Measurements from ENCODE around the gene EVI5L.

Gene EVI5L

GRCh38 chr19:7860714-7861618 is 30.9 kb downstream of the EVI5L start:
- DNase-seq (ENCODE audit: low spot score), result no peak

GRCh38 chr19:7861619-7862412 is 31.8 kb downstream of the EVI5L start:
- DNase-seq (ENCODE audit: low spot score), result no peak

DNA sequence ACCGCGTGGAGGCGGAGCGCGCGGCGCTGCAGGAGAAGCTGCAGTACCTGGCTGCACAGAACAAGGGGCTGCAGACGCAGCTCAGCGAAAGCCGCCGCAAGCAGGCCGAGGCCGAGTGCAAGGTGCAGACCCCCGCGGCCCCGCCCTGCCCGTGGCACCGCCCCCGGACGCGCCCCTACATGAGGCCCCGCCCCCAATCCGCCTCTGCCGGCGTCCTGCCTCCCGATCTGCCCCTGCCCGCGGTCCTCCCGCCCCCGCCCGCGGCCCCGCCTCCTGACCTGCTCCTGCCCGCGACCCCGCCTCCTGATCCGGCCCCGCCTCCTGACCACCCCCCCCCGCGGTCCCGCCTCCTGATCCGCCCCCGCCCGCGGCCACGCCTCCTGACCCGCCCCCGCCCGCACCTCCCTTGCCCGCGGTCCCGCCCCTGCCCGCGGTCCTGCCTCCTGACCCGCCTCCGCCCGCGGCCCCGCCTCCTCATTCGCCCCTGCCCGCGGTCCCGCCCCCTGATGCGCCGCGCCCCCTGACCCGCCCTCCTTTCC is 32.5 kb downstream of the EVI5L start:
- DNase-seq (ENCODE audit: low spot score), result peak; percentile 75

- DNase-seq (ENCODE audit: low spot score), result no peak
Observed at GRCh38 chr19:7863157-7863970, 33.3 kb downstream of the EVI5L start.

- DNase-seq (ENCODE audit: low spot score), result no peak
Observed at GRCh38 chr19:7863971-7864689, 34.1 kb downstream of the EVI5L start.

GRCh38 chr19:7864690-7865074 is 34.7 kb downstream of the EVI5L start:
- DNase-seq (ENCODE audit: low spot score), result no peak

DNA sequence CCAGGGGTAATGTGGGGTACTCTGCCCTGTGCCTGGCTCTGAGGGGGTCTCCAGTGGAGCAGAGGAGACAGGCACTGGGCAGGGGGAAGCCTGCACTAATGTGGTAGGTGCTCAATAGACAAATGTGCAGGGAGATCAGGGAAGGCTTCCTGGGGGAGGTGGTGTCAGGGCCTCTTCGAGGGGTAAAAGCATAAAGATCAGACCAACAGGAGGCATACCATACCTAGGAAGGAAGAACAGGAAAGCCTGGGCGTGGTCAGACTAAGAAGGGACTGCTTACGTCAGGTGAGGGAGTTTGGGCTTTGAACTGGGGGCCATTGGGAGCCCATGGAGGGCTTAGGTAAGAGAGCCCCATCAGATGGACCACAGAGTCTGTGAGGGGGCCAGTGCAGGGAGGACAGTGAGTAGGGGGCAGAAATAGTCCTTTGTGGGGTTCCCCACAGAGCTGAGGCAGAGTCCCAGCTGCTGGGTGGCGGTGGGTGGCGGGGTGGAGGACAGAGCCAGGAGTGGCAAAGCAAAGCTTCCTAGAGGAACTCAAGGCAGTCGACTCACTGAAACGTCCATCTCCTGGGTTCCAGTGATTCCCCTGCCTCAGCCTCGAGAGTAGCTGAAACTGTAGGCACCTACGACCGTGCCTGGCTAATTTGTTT is 35.4 kb downstream of the EVI5L start:
- no peak for DNase-seq (ENCODE audit: low spot score)

DNA sequence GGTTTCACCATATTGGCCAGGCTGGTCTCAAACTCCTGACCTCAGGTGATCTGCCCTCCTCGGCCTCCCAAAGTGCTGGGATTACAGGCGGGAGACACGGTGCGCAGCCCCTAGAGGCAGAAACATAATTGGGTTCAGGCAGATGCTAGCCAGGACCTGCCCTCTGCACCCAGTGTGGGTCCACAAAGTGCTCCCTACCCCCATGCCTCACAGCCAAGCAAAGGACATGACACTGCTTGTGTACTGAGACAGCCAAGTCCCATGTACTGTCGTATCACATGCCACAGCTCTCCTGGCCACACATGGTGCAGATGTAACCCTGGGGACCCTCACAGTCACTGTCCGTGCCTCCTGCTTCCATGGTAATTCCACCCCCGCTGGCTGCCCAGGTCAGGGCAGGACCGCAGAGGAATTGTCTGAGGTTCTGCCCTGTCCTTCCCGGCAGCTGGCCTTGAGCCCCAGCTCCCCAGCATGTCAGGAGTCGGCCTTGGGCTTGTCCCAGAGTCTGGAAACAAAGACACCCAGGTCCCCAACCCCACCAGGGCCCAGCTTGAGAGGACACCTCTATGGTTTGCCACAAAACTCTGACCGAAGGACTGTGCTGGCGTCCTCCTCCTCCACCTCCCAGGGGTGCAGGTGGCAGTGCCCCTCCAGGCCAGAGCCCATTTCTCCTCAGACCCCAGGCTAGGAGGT is 36.5 kb downstream of the EVI5L start:
- DNase-seq (ENCODE audit: low spot score), result no peak

DNA sequence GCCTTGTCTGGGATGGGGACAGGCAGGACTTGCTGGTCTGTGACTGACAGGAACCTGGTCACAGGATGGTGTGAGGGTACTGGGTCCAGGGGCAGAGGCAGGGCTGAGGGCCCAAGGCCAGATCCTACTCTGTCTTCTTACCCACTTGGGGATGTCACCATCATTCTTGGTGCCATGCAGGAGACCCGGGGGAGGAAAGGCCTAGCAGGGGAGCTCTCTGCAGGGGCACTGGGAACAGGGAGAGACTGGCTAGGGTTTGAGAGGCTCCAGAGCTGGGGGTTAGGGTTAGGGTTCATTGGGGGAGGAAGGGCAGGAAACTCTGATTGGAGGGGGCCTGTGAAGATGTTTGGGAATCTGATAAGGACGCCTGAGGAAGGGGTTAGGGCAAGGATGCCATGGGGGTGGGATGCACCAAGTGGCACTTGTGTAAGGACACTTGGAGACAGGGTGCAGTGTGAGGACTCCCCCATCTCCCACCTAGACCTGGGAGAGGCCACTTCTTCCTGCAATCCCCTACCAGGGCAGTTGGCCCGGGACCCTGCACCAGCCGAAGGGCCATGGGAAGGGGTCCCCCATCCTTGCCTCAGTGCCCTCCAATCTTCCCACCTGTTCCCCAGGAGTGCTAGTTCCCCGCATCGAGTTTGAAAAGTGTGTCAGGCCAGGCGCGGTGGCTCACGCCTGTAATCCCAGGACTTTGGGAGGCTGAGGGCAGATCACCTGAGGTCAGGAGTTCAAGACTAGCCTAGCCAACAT is 37.2 kb downstream of the EVI5L start:
- DNase-seq (ENCODE audit: low spot score), result no peak

GRCh38 chr19:7868326-7868670 is 38.3 kb downstream of the EVI5L start:
- no peak for DNase-seq (ENCODE audit: low spot score)

DNA sequence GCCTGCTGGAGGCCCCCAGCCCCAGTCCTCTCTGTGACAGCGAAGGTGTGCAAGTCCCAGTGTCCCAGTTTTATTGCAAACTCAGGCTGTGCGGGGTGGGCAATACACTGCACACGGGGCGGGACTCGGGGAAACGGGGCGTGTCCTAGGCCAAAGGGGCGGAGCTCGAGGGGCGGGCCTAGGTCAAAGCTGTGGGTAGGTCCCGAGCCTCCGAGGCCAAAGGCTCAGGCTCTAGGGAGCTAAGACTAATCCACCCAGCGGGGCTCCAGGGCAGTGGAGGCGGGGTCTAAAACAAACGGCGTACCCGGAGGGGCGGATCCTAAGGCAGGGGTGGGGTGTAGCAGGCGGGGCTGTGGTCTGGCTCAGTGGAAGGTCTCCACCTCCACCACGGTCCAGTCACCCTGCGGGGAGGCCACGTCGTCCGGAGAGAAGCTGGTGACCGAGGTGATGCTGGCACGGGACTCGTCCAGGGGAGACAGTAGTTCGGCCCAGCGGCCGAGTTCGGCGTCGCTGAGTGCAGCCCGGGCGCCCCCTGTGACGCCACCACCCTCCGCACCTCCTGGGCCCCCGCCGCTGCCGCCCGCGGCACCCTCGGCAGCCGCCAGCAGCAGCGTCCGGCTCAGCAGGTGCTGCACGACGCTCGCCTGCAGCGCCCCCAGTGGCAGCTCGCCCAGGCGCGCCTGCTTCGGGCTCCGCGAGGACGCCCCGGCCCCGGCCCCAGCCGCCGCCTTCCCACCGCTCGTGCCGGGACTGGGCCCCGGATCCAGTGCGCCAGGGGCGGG is 38.8 kb downstream of the EVI5L start:
- DNase-seq (ENCODE audit: low spot score), result peak; percentile 80

DNA sequence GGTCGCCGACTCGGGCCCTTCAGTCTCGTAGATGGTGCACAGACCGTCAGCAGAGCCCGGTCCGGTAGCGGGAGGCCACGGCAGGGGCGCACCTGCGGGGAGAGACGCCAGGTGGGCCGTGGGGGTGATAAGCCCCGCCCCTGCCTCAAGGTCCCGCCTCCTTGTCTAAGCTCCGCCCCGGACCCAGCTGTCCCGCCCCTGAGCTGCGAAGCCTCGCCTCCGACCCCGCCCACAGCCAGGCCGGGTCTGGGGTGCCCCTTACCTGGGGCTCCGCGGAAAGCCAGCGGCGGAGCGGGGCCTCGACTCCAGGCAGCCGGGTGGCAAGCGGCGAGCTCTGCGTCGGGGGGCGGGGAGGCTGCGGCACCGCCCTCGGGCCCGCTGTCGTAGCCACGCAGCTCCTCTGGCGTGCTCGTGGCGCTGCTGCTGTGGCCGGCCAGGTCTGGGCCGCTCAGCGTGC is 39.5 kb downstream of the EVI5L start:
- DNase-seq (ENCODE audit: low spot score), result peak; percentile 65

GRCh38 chr19:7869910-7870511 is 40.0 kb downstream of the EVI5L start:
- no peak for DNase-seq (ENCODE audit: low spot score)

GRCh38 chr19:7870571-7871436 is 40.8 kb downstream of the EVI5L start:
- no peak for DNase-seq (ENCODE audit: low spot score)

- peak; percentile 94 for DNase-seq (ENCODE audit: low spot score)
Observed at GRCh38 chr19:7871437-7872305, 41.7 kb downstream of the EVI5L start.

Data from GM03348 (cell line).